Measurements from ENCODE around the gene DUSP5. TPM values are rescaled to one million over a fixed set of nuclear protein-coding genes. Genes with fewer than 3 reads are reported as not detected.

The DUSP5 gene
- total and polyA plus RNA-seq, 10 of the 15 experiments (the other 5 are each of a cell fraction or from before 2014, with no cell fraction given) = 2.1 to 95.9 (median 23.4) TPM

- peak; percentile 81 for TF ChIP-seq MTA2 (IDR thresholded peaks at IDR 0.05; ENCODE audit: low read depth)
- TF ChIP-seq BCL11A (IDR thresholded peaks at IDR 0.05; ENCODE audit: low read depth, low read length) = peak; percentile 91
- no peak for TF ChIP-seq SMAD5 (IDR thresholded peaks at IDR 0.05; ENCODE audit: low read depth)
- TF ChIP-seq, protein P1, sequence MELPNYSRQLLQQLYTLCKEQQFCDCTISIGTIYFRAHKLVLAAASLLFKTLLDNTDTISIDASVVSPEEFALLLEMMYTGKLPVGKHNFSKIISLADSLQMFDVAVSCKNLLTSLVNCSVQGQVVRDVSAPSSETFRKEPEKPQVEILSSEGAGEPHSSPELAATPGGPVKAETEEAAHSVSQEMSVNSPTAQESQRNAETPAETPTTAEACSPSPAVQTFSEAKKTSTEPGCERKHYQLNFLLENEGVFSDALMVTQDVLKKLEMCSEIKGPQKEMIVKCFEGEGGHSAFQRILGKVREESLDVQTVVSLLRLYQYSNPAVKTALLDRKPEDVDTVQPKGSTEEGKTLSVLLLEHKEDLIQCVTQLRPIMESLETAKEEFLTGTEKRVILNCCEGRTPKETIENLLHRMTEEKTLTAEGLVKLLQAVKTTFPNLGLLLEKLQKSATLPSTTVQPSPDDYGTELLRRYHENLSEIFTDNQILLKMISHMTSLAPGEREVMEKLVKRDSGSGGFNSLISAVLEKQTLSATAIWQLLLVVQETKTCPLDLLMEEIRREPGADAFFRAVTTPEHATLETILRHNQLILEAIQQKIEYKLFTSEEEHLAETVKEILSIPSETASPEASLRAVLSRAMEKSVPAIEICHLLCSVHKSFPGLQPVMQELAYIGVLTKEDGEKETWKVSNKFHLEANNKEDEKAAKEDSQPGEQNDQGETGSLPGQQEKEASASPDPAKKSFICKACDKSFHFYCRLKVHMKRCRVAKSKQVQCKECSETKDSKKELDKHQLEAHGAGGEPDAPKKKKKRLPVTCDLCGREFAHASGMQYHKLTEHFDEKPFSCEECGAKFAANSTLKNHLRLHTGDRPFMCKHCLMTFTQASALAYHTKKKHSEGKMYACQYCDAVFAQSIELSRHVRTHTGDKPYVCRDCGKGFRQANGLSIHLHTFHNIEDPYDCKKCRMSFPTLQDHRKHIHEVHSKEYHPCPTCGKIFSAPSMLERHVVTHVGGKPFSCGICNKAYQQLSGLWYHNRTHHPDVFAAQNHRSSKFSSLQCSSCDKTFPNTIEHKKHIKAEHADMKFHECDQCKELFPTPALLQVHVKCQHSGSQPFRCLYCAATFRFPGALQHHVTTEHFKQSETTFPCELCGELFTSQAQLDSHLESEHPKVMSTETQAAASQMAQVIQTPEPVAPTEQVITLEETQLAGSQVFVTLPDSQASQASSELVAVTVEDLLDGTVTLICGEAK (IDR thresholded peaks at IDR 0.05; ENCODE audit: borderline replicate concordance) = peak; percentile 23; the same call in 1 of the 2 replicates
- no peak for TF ChIP-seq SREBF1 (IDR thresholded peaks at IDR 0.05; ENCODE audit: low read length)
- TF ChIP-seq HDGF (IDR thresholded peaks at IDR 0.05) = peak; percentile 95; the same call in 1 of the 2 replicates
- no peak; the same call in 1 of the 2 replicates for TF ChIP-seq ZSCAN29 (IDR thresholded peaks at IDR 0.05)
- no peak for TF ChIP-seq KDM1A (IDR thresholded peaks at IDR 0.05; ENCODE audit: borderline replicate concordance)
- peak; percentile 73; the same call in 1 of the 2 replicates for TF ChIP-seq BACH1 (IDR thresholded peaks at IDR 0.05; ENCODE audit: borderline replicate concordance)
- TF ChIP-seq, protein P2, sequence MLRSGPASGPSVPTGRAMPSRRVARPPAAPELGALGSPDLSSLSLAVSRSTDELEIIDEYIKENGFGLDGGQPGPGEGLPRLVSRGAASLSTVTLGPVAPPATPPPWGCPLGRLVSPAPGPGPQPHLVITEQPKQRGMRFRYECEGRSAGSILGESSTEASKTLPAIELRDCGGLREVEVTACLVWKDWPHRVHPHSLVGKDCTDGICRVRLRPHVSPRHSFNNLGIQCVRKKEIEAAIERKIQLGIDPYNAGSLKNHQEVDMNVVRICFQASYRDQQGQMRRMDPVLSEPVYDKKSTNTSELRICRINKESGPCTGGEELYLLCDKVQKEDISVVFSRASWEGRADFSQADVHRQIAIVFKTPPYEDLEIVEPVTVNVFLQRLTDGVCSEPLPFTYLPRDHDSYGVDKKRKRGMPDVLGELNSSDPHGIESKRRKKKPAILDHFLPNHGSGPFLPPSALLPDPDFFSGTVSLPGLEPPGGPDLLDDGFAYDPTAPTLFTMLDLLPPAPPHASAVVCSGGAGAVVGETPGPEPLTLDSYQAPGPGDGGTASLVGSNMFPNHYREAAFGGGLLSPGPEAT (IDR thresholded peaks at IDR 0.05; ENCODE audit: low read depth) = peak; percentile 85
- TF ChIP-seq, protein P3, sequence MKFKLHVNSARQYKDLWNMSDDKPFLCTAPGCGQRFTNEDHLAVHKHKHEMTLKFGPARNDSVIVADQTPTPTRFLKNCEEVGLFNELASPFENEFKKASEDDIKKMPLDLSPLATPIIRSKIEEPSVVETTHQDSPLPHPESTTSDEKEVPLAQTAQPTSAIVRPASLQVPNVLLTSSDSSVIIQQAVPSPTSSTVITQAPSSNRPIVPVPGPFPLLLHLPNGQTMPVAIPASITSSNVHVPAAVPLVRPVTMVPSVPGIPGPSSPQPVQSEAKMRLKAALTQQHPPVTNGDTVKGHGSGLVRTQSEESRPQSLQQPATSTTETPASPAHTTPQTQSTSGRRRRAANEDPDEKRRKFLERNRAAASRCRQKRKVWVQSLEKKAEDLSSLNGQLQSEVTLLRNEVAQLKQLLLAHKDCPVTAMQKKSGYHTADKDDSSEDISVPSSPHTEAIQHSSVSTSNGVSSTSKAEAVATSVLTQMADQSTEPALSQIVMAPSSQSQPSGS (IDR thresholded peaks at IDR 0.05; ENCODE audit: low read length) = no peak
- TF ChIP-seq, protein P4, sequence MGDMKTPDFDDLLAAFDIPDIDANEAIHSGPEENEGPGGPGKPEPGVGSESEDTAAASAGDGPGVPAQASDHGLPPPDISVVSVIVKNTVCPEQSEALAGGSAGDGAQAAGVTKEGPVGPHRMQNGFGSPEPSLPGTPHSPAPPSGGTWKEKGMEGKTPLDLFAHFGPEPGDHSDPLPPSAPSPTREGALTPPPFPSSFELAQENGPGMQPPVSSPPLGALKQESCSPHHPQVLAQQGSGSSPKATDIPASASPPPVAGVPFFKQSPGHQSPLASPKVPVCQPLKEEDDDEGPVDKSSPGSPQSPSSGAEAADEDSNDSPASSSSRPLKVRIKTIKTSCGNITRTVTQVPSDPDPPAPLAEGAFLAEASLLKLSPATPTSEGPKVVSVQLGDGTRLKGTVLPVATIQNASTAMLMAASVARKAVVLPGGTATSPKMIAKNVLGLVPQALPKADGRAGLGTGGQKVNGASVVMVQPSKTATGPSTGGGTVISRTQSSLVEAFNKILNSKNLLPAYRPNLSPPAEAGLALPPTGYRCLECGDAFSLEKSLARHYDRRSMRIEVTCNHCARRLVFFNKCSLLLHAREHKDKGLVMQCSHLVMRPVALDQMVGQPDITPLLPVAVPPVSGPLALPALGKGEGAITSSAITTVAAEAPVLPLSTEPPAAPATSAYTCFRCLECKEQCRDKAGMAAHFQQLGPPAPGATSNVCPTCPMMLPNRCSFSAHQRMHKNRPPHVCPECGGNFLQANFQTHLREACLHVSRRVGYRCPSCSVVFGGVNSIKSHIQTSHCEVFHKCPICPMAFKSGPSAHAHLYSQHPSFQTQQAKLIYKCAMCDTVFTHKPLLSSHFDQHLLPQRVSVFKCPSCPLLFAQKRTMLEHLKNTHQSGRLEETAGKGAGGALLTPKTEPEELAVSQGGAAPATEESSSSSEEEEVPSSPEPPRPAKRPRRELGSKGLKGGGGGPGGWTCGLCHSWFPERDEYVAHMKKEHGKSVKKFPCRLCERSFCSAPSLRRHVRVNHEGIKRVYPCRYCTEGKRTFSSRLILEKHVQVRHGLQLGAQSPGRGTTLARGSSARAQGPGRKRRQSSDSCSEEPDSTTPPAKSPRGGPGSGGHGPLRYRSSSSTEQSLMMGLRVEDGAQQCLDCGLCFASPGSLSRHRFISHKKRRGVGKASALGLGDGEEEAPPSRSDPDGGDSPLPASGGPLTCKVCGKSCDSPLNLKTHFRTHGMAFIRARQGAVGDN (IDR thresholded peaks at IDR 0.05) = peak; percentile 54
- TF ChIP-seq NFIC (IDR thresholded peaks at IDR 0.05; ENCODE audit: low read depth, low read length) = no peak
- peak; percentile 37 for TF ChIP-seq BCL3 (IDR thresholded peaks at IDR 0.05; ENCODE audit: borderline replicate concordance, insufficient read depth, low read depth, low read length, poor library complexity, severe bottlenecking)
- TF ChIP-seq HDAC2 (IDR thresholded peaks at IDR 0.05) = no peak
These were observed 3.6 kb downstream of the DUSP5 start (continued) for GRCh38 chr10:110501142-110501937.
